HCT116 (cell line): Measurements from ENCODE around the gene MXRA7. TPM values are rescaled to one million over a fixed set of nuclear protein-coding genes. Genes with fewer than 3 reads are reported as not detected.

ENCODE experiments used
- ATAC-seq: fragments of 200-7000 bp; cut with Tn5 transposase; 2 replicates; pipeline ENCODE4 v1.9.1; 2020; ENCODE audit warnings: mild to moderate bottlenecking, moderate library complexity
- BruUV-seq: library from RNA; stranded (reverse); fragments of 400-500 nt; replicated peaks from 2 replicates; lab custom pipeline; 2021; lab: Mats Ljungman, UMichigan
- CTCF ChIA-PET: fragments of 300-600 bp; sonication (Branson Sonifier 250); formaldehyde crosslinking; loops from one replicate; lab custom pipeline; 2021; ENCODE audit warnings: antibody characterized with exemption; lab: Charles Lee
- POLR2A ChIA-PET: fragments of 300-600, 350-600 bp; sonication (Branson Sonifier 250); formaldehyde crosslinking; loops from one replicate; lab custom pipeline; 2021; ENCODE audit warnings: antibody characterized with exemption; lab: Charles Lee
- RAD21 ChIA-PET, 2 experiments: fragments of 300-600 bp; sonication (Branson Sonifier 250); formaldehyde crosslinking; loops; one replicate each; lab custom pipeline; 2023; ENCODE audit warnings: low total read pairs in 2 of 2; ENCODE audit not compliant: uncharacterized antibody in 2 of 2, unreplicated experiment in 2 of 2, low non-redundant PET in 1 of 2; lab: Charles Lee
- DNase-seq: peaks from one replicate; pipeline ENCODE4 v3.0.0-alpha.2; 2010; ENCODE audit warnings: low read depth, low spot score
- H2AFZ ChIP-seq: fragments of 200-600 bp; shearing (Covaris generic), sonication (generic); 2 replicates; pipeline ENCODE4 v1.6.1; 2017; ENCODE audit warnings: low read depth, mixed run types, mixed read lengths, antibody characterized with exemption, low read length; ENCODE audit not compliant: poor library complexity, severe bottlenecking
- H3K27ac ChIP-seq: 2 replicates; pipeline ENCODE4 v1.5.1; 2012; ENCODE audit warnings: low read depth, low read length
- H3K27me3 ChIP-seq: fragments of 200-600 bp; sonication (generic); 2 replicates; pipeline ENCODE4 v1.6.1; 2016; ENCODE audit warnings: mixed run types, low read length, mixed read lengths; ENCODE audit not compliant: insufficient read depth
- H3K36me3 ChIP-seq, 2 experiments: fragments of 200-500 bp in 1 of 2; fragments of 200-600 bp in 1 of 2; sonication (Bioruptor generic) in 1 of 2; sonication (generic) in 1 of 2; 2 replicates each; pipeline versions ENCODE4 v1.5.1 to v1.6.1; 2014 to 2016; ENCODE audit warnings: low read length in 2 of 2, inconsistent platforms in 1 of 2, mixed read lengths in 1 of 2, mixed run types in 1 of 2; ENCODE audit not compliant: insufficient read depth in 2 of 2, control insufficient read depth in 1 of 2
- H3K4me1 ChIP-seq, 2 experiments: fragments of 200-600 bp in 1 of 2; sonication (generic) in 1 of 2; 2 replicates each; pipeline versions ENCODE4 v1.5.1 to v1.6.1; 2012 to 2017; ENCODE audit warnings: low read length in 2 of 2, inconsistent platforms in 1 of 2, mild to moderate bottlenecking in 1 of 2, mixed read lengths in 1 of 2, mixed run types in 1 of 2, moderate library complexity in 1 of 2; ENCODE audit not compliant: insufficient read depth in 2 of 2, control insufficient read depth in 1 of 2
- H3K4me2 ChIP-seq: fragments of 200-600 bp; sonication (generic); 2 replicates; pipeline ENCODE4 v1.6.1; 2017; ENCODE audit warnings: mixed run types, low read length, mixed read lengths
- H3K4me3 ChIP-seq, 2 experiments: fragments of 200-600 bp in 1 of 2; sonication (generic) in 1 of 2; replicated peaks in 1 of 2; 2 replicates each; pipeline ENCODE4 v1.5.1; 2011 to 2016; ENCODE audit warnings: low read length in 2 of 2, control low read depth in 1 of 2, low read depth in 1 of 2, mild to moderate bottlenecking in 1 of 2, mixed read lengths in 1 of 2, mixed run types in 1 of 2
- H3K79me2 ChIP-seq: fragments of 200-600 bp; sonication (generic); 2 replicates; pipeline ENCODE4 v1.6.1; 2017; ENCODE audit warnings: mild to moderate bottlenecking, mixed run types, low read length, moderate library complexity, mixed read lengths; ENCODE audit not compliant: insufficient read depth
- H3K9ac ChIP-seq: fragments of 200-600 bp; sonication (generic); 2 replicates; pipeline ENCODE4 v1.6.1; 2016; ENCODE audit warnings: low read length, mixed read lengths
- H3K9me2 ChIP-seq: fragments of 200-600 bp; sonication (generic), shearing (Covaris generic); 2 replicates; pipeline ENCODE4 v1.6.1; 2017; ENCODE audit warnings: mixed run types, mild to moderate bottlenecking, moderate library complexity; ENCODE audit not compliant: insufficient read depth
- H3K9me3 ChIP-seq, 2 experiments: fragments of 200-500 bp in 1 of 2; fragments of 200-600 bp in 1 of 2; sonication (Bioruptor generic) in 1 of 2; sonication (generic) in 1 of 2; 2 replicates each; pipeline ENCODE4 v1.6.1; 2014 to 2017; ENCODE audit warnings: low read length in 2 of 2, mixed read lengths in 2 of 2, inconsistent platforms in 1 of 2, low read depth in 1 of 2, mild to moderate bottlenecking in 1 of 2, mixed run types in 1 of 2, moderate library complexity in 1 of 2; ENCODE audit not compliant: control insufficient read depth in 1 of 2, insufficient read depth in 1 of 2
- H4K20me1 ChIP-seq: fragments of 200-600 bp; sonication (generic), shearing (Covaris generic); 2 replicates; pipeline ENCODE4 v1.6.1; 2017; ENCODE audit warnings: mixed run types, mild to moderate bottlenecking, moderate library complexity; ENCODE audit not compliant: insufficient read depth
- ATF3 ChIP-seq: IDR thresholded peaks from 2 replicates; pipeline ENCODE4 v1.6.1; 2012
- CEBPB ChIP-seq: IDR thresholded peaks from 2 replicates; pipeline ENCODE4 v1.6.1; 2012; ENCODE audit warnings: low read depth
- CTCF ChIP-seq, 3 experiments: fragments of 200-600 bp in 1 of 3; sonication (generic) in 1 of 3; IDR thresholded peaks in 2 of 3; conservative IDR thresholded peaks in 1 of 3; 2 replicates each; pipeline ENCODE4 v1.5.1; 2012 to 2017; ENCODE audit warnings: low read depth in 2 of 3, low read length in 2 of 3, antibody characterized with exemption in 1 of 3, borderline replicate concordance in 1 of 3, control low read depth in 1 of 3, mild to moderate bottlenecking in 1 of 3, mixed read lengths in 1 of 3, mixed run types in 1 of 3, moderate library complexity in 1 of 3; ENCODE audit not compliant: insufficient read depth in 1 of 3
- POLR2A ChIP-seq: IDR thresholded peaks from 2 replicates; pipeline ENCODE4 v1.7.0; 2011; ENCODE audit warnings: borderline replicate concordance; ENCODE audit not compliant: insufficient read depth, insufficient read length; ENCODE audit errors: extremely low read depth
- RAD21 ChIP-seq: IDR thresholded peaks from 2 replicates; pipeline ENCODE4 v1.6.1; 2012; ENCODE audit warnings: low read depth, mild to moderate bottlenecking
- TCF7L2 ChIP-seq: IDR thresholded peaks from 2 replicates; pipeline ENCODE4 v1.7.0; 2011; ENCODE audit warnings: borderline replicate concordance, inconsistent platforms; ENCODE audit not compliant: insufficient read depth, insufficient read length; ENCODE audit errors: extremely low read depth
- YY1 ChIP-seq: IDR thresholded peaks from 2 replicates; pipeline ENCODE4 v1.6.1; 2011; ENCODE audit warnings: low read length, low read depth, moderate library complexity, mild to moderate bottlenecking; ENCODE audit not compliant: insufficient replicate concordance; ENCODE audit errors: extremely low read depth
- ZNF274 ChIP-seq: fragments of 200-500 bp; sonication (Bioruptor generic); IDR thresholded peaks from 2 replicates; pipeline ENCODE4 v1.6.1; 2014; ENCODE audit warnings: mild to moderate bottlenecking, low read depth, low read length, inconsistent platforms
- intact Hi-C: fragments of 100-400 bp; cut with micrococcal nuclease; formaldehyde crosslinking; loops from 2 replicates; pipeline ENCODE4 v1.10.0; 2022
- total RNA-seq: library from RNA; stranded (reverse); gene quantifications from one replicate; pipeline ENCODE4 v1.2.1, GENCODE V29; 2021; ENCODE audit not compliant: unreplicated experiment
- TF ChIP-seq, protein P1 (sequence below): IDR thresholded peaks from 2 replicates; pipeline ENCODE4 v1.6.1; 2011; ENCODE audit warnings: mild to moderate bottlenecking, low read length, moderate library complexity; ENCODE audit not compliant: insufficient replicate concordance; ENCODE audit errors: extremely low read depth
- TF ChIP-seq, protein P2 (sequence below): IDR thresholded peaks from 2 replicates; pipeline ENCODE4 v1.6.1; 2012; ENCODE audit warnings: low read depth

MXRA7 gene
- total RNA-seq, 1 experiment from 2014 or later, result 57.1 TPM

- DNase-seq, result no peak
- no peaks in the 10 kb centered on the region; a peak in 1 of 4 replicates for H3K4me1 ChIP-seq
- RAD21 ChIA-PET, result interaction anchor here in 1 of 2 experiments (0.5 kb wide), 1 partner anchor 69 kb away, joined by 6 read pairs; no protein-coding TSS in a partner anchor
- TF ChIP-seq, protein P1, sequence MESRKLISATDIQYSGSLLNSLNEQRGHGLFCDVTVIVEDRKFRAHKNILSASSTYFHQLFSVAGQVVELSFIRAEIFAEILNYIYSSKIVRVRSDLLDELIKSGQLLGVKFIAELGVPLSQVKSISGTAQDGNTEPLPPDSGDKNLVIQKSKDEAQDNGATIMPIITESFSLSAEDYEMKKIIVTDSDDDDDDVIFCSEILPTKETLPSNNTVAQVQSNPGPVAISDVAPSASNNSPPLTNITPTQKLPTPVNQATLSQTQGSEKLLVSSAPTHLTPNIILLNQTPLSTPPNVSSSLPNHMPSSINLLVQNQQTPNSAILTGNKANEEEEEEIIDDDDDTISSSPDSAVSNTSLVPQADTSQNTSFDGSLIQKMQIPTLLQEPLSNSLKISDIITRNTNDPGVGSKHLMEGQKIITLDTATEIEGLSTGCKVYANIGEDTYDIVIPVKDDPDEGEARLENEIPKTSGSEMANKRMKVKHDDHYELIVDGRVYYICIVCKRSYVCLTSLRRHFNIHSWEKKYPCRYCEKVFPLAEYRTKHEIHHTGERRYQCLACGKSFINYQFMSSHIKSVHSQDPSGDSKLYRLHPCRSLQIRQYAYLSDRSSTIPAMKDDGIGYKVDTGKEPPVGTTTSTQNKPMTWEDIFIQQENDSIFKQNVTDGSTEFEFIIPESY, result no peak
- TF ChIP-seq RAD21 (no peak), CEBPB (no peak)
- no peaks in the 10 kb centered on the region for H4K20me1 ChIP-seq
- no TSS peak for BruUV-seq
- intact Hi-C loops, result no loop called here
- H3K27me3 ChIP-seq, result no peaks in the 10 kb centered on the region
- H3K9me2 ChIP-seq, result no peaks in the 10 kb centered on the region
- H3K9ac ChIP-seq, result no peak overlapping the region
- H3K27ac ChIP-seq, result no peak overlapping the region
- no peaks in the 10 kb centered on the region for H3K36me3 ChIP-seq
- no peaks in the 10 kb centered on the region for H3K79me2 ChIP-seq
- POLR2A ChIA-PET, result no interaction called here
- no peak overlapping the region for H3K4me3 ChIP-seq
- CTCF ChIA-PET, result interaction anchor here (0.7 kb wide), 1 partner anchor 18 kb away, joined by 3 read pairs; no protein-coding TSS in a partner anchor
- no peak overlapping the region for H2AFZ ChIP-seq
- no peaks in the 10 kb centered on the region for H3K9me3 ChIP-seq
- no peak overlapping the region for H3K4me2 ChIP-seq
- ATAC-seq, result no peak
Measured at GRCh38 chr17:76631821-76632565, 78.8 kb downstream of the MXRA7 start.

DNA sequence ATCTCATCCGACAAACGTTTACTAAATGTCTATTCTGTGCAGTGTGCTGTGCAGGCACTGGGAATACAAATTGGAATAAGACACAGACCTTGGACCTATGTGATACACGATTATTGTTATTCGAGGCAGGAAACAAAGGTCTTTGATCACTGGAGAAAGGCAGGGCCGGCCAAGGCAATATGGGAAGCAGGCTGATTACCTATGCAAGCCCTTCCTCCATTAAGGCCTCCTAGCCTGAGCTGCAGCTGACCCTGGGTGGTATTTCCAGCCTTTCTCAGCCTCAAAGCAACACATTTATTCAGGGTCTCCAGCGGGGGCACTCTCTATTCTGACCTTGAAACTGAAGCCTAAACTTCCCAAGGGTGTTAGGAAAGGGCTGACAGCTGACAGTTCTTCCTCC is 80.6 kb downstream of the MXRA7 start:
- intact Hi-C loops, result no loop called here
- CTCF ChIA-PET, result no interaction called here
- BruUV-seq, result no TSS peak
- Histone ChIP-seq H3K36me3 (no peaks in the 10 kb centered on the region), H3K27ac (no peak overlapping the region), H3K4me2 (no peak overlapping the region), H3K4me1 (no peaks in the 10 kb centered on the region), H3K4me3 (no peak overlapping the region), H3K27me3 (no peaks in the 10 kb centered on the region), H3K9me3 (no peaks in the 10 kb centered on the region), H3K9ac (no peak overlapping the region), H3K79me2 (no peaks in the 10 kb centered on the region), H3K9me2 (no peaks in the 10 kb centered on the region), H4K20me1 (no peaks in the 10 kb centered on the region), H2AFZ (no peak overlapping the region)
- POLR2A ChIA-PET, result no interaction called here
- ATAC-seq (no peak), DNase-seq (no peak)
- RAD21 ChIA-PET, result no interaction called here
- no peak for TF ChIP-seq ATF3
- no peak for TF ChIP-seq ZNF274
- TF ChIP-seq CTCF (IDR thresholded peaks at IDR 0.05 in 2 of 3, conservative IDR thresholded peaks at IDR 0.05 in 1 of 3; ENCODE audit: borderline replicate concordance in 1 of 3, insufficient read depth in 1 of 3, low read depth in 2 of 3, low read length in 2 of 3), result no peak
- TF ChIP-seq, protein P2, sequence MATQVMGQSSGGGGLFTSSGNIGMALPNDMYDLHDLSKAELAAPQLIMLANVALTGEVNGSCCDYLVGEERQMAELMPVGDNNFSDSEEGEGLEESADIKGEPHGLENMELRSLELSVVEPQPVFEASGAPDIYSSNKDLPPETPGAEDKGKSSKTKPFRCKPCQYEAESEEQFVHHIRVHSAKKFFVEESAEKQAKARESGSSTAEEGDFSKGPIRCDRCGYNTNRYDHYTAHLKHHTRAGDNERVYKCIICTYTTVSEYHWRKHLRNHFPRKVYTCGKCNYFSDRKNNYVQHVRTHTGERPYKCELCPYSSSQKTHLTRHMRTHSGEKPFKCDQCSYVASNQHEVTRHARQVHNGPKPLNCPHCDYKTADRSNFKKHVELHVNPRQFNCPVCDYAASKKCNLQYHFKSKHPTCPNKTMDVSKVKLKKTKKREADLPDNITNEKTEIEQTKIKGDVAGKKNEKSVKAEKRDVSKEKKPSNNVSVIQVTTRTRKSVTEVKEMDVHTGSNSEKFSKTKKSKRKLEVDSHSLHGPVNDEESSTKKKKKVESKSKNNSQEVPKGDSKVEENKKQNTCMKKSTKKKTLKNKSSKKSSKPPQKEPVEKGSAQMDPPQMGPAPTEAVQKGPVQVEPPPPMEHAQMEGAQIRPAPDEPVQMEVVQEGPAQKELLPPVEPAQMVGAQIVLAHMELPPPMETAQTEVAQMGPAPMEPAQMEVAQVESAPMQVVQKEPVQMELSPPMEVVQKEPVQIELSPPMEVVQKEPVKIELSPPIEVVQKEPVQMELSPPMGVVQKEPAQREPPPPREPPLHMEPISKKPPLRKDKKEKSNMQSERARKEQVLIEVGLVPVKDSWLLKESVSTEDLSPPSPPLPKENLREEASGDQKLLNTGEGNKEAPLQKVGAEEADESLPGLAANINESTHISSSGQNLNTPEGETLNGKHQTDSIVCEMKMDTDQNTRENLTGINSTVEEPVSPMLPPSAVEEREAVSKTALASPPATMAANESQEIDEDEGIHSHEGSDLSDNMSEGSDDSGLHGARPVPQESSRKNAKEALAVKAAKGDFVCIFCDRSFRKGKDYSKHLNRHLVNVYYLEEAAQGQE, result no peak
- no peak for TF ChIP-seq TCF7L2
- no peak for TF ChIP-seq YY1
- TF ChIP-seq POLR2A, result no peak
